GM23248 (cell line): ENCODE measurements around the gene ATIC. TPM values are rescaled to one million over a fixed set of nuclear protein-coding genes. Genes with fewer than 3 reads are reported as not detected.

ENCODE experiments used
- DNase-seq: peaks from one replicate; pipeline ENCODE4 v3.0.0-alpha.2; 2015
- H2AFZ ChIP-seq: fragments of 200-600 bp; sonication (generic); 2 replicates; pipeline ENCODE4 v1.6.1; 2016; ENCODE audit warnings: antibody characterized with exemption
- H3F3A ChIP-seq: fragments of 200-600 bp; sonication (generic); 2 replicates; pipeline ENCODE4 v1.6.1; 2016; ENCODE audit warnings: mild to moderate bottlenecking, antibody characterized with exemption, mixed run types; ENCODE audit not compliant: insufficient read depth
- H3K27ac ChIP-seq: fragments of 200-600 bp; sonication (generic); 2 replicates; pipeline ENCODE4 v1.5.1; 2016; ENCODE audit warnings: mild to moderate bottlenecking
- H3K27me3 ChIP-seq: fragments of 200-600 bp; sonication (generic); replicated peaks from 2 replicates; pipeline ENCODE4 v1.6.1; 2016; ENCODE audit warnings: mild to moderate bottlenecking; ENCODE audit not compliant: insufficient read depth
- H3K36me3 ChIP-seq: fragments of 200-600 bp; sonication (generic); 2 replicates; pipeline ENCODE4 v1.6.1; 2016; ENCODE audit warnings: low read depth, mild to moderate bottlenecking
- H3K4me1 ChIP-seq: fragments of 200-600 bp; sonication (generic); 2 replicates; pipeline ENCODE4 v1.6.1; 2016; ENCODE audit warnings: mild to moderate bottlenecking; ENCODE audit not compliant: insufficient read depth
- H3K4me2 ChIP-seq: fragments of 200-600 bp; sonication (generic); one replicate; pipeline ENCODE4 v1.6.1; 2016; ENCODE audit warnings: mild to moderate bottlenecking; ENCODE audit not compliant: unreplicated experiment
- H3K4me3 ChIP-seq: fragments of 200-600 bp; sonication (generic); 2 replicates; pipeline ENCODE4 v1.5.1; 2016; ENCODE audit warnings: mild to moderate bottlenecking
- H3K79me2 ChIP-seq: fragments of 200-600 bp; sonication (generic); 2 replicates; pipeline ENCODE4 v1.6.1; 2016; ENCODE audit warnings: mild to moderate bottlenecking; ENCODE audit not compliant: insufficient read depth
- H3K9ac ChIP-seq: fragments of 200-600 bp; sonication (generic); 2 replicates; pipeline ENCODE4 v1.6.1; 2016; ENCODE audit warnings: mild to moderate bottlenecking
- H3K9me2 ChIP-seq: fragments of 200-600 bp; sonication (generic); 2 replicates; pipeline ENCODE4 v1.6.1; 2016; ENCODE audit warnings: mixed run types, mild to moderate bottlenecking, moderate library complexity; ENCODE audit not compliant: insufficient read depth
- H3K9me3 ChIP-seq: fragments of 200-600 bp; sonication (generic); one replicate; pipeline ENCODE4 v1.6.1; 2017; ENCODE audit warnings: low read depth
- H4K20me1 ChIP-seq: fragments of 200-600 bp; sonication (generic); 2 replicates; pipeline ENCODE4 v1.6.0; 2016; ENCODE audit not compliant: insufficient read depth
- EZH2 ChIP-seq: fragments of 200-600 bp; sonication (generic); IDR thresholded peaks from 2 replicates; pipeline ENCODE4 v1.6.1; 2018; ENCODE audit warnings: antibody characterized with exemption, mild to moderate bottlenecking; ENCODE audit not compliant: insufficient read depth, poor library complexity, severe bottlenecking
- EZH2phosphoT487 ChIP-seq: fragments of 200-600 bp; sonication (generic); IDR thresholded peaks from 2 replicates; pipeline ENCODE4 v1.6.1; 2018; ENCODE audit warnings: antibody characterized with exemption, moderate library complexity, mild to moderate bottlenecking, low read depth; ENCODE audit not compliant: insufficient read depth
- WGBS, 2 experiments: methylation state at CpG; one replicate each; pipeline ENCODE4 v1.1.6; 2015 to 2017; ENCODE audit warnings: low lambda C conversion rate in 2 of 2, low coverage in 1 of 2; ENCODE audit errors: missing lambda C conversion rate in 2 of 2; 5-methylcytosine and 5-hydroxymethylcytosine counted together
- in situ Hi-C: fragments of 300-500 bp; cut with MboI; formaldehyde crosslinking; loops from 2 replicates; pipeline ENCODE4 v1.15.0; 2020
- polyA plus RNA-seq: library from polyadenylated mRNA; unstranded; fragments of >200 nt; fragmentation: Nextera tagmentation; extraction: Ambion mirVana; gene quantifications from 2 replicates; pipeline ENCODE4 v1.2.1, GENCODE V29; 2016
- total RNA-seq: library from RNA; depleted of rRNA; stranded (reverse); fragments of >200 nt; shearing (Covaris generic); gene quantifications from 2 replicates; pipeline ENCODE4 v1.2.3, GENCODE V29; 2014

ATIC gene
- total and polyA plus RNA-seq, 2 experiments from 2014 or later: 9.4 to 68.7 TPM

- H3K9ac ChIP-seq: peak overlapping the region; percentile 46
- H3F3A ChIP-seq: peaks cover 99% of the 10 kb centered on the region
- 0 out of 2 replicates have a peak, but pooled peaks cover 5% of the 10 kb centered on the region for H3K79me2 ChIP-seq
- no peak overlapping the region for H3K4me3 ChIP-seq
- no peaks in the 10 kb centered on the region for H3K9me2 ChIP-seq
- H3K36me3 ChIP-seq: peaks cover 98% of the 10 kb centered on the region
- no peaks in the 10 kb centered on the region for H3K27me3 ChIP-seq
- H2AFZ ChIP-seq: no peak overlapping the region
- DNase-seq: no peak
- no peak overlapping the region for H3K4me2 ChIP-seq
- 96% methylated on average over 3 of the region's 3 CpGs for WGBS, 2 experiments
- H3K4me1 ChIP-seq: 0 out of 2 replicates have a peak, but pooled peaks cover 4% of the 10 kb centered on the region
- H4K20me1 ChIP-seq: peaks cover 21% of the 10 kb centered on the region
- no peak for TF ChIP-seq EZH2
- TF ChIP-seq EZH2phosphoT487: no peak
- H3K9me3 ChIP-seq: no peaks in the 10 kb centered on the region
- peak overlapping the region; percentile 70 for H3K27ac ChIP-seq
- in situ Hi-C loops: no loop called here
These were observed 66.2 kb downstream of the ATIC start for GRCh38 chr2:215378045-215378444.

GRCh38 chr2:215379039-215379438 is 67.2 kb downstream of the ATIC start:
- 0 out of 2 replicates have a peak, but pooled peaks cover 4% of the 10 kb centered on the region for H3K4me1 ChIP-seq
- no peak overlapping the region for H3K4me3 ChIP-seq
- no peaks in the 10 kb centered on the region for H3K9me2 ChIP-seq
- H3K4me2 ChIP-seq: no peak overlapping the region
- H3F3A ChIP-seq: peaks cover 99% of the 10 kb centered on the region
- H3K27ac ChIP-seq: peak overlapping the region; percentile 70
- 0 out of 2 replicates have a peak, but pooled peaks cover 5% of the 10 kb centered on the region for H3K79me2 ChIP-seq
- DNase-seq: no peak
- H4K20me1 ChIP-seq: peaks cover 19% of the 10 kb centered on the region
- no peak for TF ChIP-seq EZH2phosphoT487
- no peak for TF ChIP-seq EZH2
- no peaks in the 10 kb centered on the region for H3K9me3 ChIP-seq
- H2AFZ ChIP-seq: no peak overlapping the region
- no peaks in the 10 kb centered on the region for H3K27me3 ChIP-seq
- 90 to 94% methylated on average over 7 of the region's 7 CpGs for WGBS, 2 experiments
- H3K36me3 ChIP-seq: peaks cover 98% of the 10 kb centered on the region
- in situ Hi-C loops: no loop called here
- peak overlapping the region; percentile 46 for H3K9ac ChIP-seq

- H3K27me3 ChIP-seq: no peaks in the 10 kb centered on the region
- no peaks in the 10 kb centered on the region for H3K9me2 ChIP-seq
- H3F3A ChIP-seq: peaks cover 99% of the 10 kb centered on the region
- H3K9me3 ChIP-seq: no peaks in the 10 kb centered on the region
- H4K20me1 ChIP-seq: peaks cover 12% of the 10 kb centered on the region; the same call in 1 of the 2 replicates
- TF ChIP-seq EZH2phosphoT487 (no peak), EZH2 (no peak)
- 96 to 97% methylated on average over 6 of the region's 6 CpGs for WGBS, 2 experiments
- no peak overlapping the region for H2AFZ ChIP-seq
- peaks cover 98% of the 10 kb centered on the region for H3K36me3 ChIP-seq
- in situ Hi-C loops: no loop called here
- 0 out of 2 replicates have a peak, but pooled peaks cover 4% of the 10 kb centered on the region for H3K4me1 ChIP-seq
- DNase-seq: no peak
- H3K27ac ChIP-seq: peak overlapping the region; percentile 70
- H3K4me2 ChIP-seq: no peak overlapping the region
- H3K4me3 ChIP-seq: no peak overlapping the region
- 0 out of 2 replicates have a peak, but pooled peaks cover 5% of the 10 kb centered on the region for H3K79me2 ChIP-seq
- peak overlapping the region; percentile 46; the same call in 1 of the 2 replicates for H3K9ac ChIP-seq
These were observed 68.1 kb downstream of the ATIC start for GRCh38 chr2:215379948-215380347.

- H3K4me3 ChIP-seq: no peak overlapping the region
- peak overlapping the region; percentile 46 for H3K9ac ChIP-seq
- H3F3A ChIP-seq: peaks cover 99% of the 10 kb centered on the region
- no peak overlapping the region for H3K4me2 ChIP-seq
- 92 to 96% methylated on average over 7 of the region's 7 CpGs for WGBS, 2 experiments
- H4K20me1 ChIP-seq: peaks cover 7% of the 10 kb centered on the region; the same call in 1 of the 2 replicates
- 0 out of 2 replicates have a peak, but pooled peaks cover 4% of the 10 kb centered on the region for H3K4me1 ChIP-seq
- no peaks in the 10 kb centered on the region for H3K9me3 ChIP-seq
- no peaks in the 10 kb centered on the region for H3K27me3 ChIP-seq
- no peak overlapping the region for H2AFZ ChIP-seq
- no peaks in the 10 kb centered on the region for H3K9me2 ChIP-seq
- no peak for DNase-seq
- 0 out of 2 replicates have a peak, but pooled peaks cover 5% of the 10 kb centered on the region for H3K79me2 ChIP-seq
- TF ChIP-seq EZH2phosphoT487 (no peak), EZH2 (no peak)
- peaks cover 91% of the 10 kb centered on the region for H3K36me3 ChIP-seq
- H3K27ac ChIP-seq: peak overlapping the region; percentile 70
- in situ Hi-C loops: no loop called here
These were observed 68.8 kb downstream of the ATIC start for GRCh38 chr2:215380699-215381098.
